BJ (cell line): ENCODE measurements around the gene MEF2D. TPM values are rescaled to one million over a fixed set of nuclear protein-coding genes. Genes with fewer than 3 reads are reported as not detected.

Experiments
- CTCF ChIA-PET: fragments of 350-600 bp; formaldehyde crosslinking; extraction: SDS; loops from one replicate; lab custom pipeline; 2021; ENCODE audit warnings: antibody characterized with exemption, inconsistent platforms; lab: Yijun Ruan, JAX
- POLR2A ChIA-PET: fragments of 300-600 bp; sonication (Branson Sonifier 250); formaldehyde crosslinking; extraction: SDS; loops from one replicate; lab custom pipeline; 2021; ENCODE audit warnings: antibody characterized with exemption; lab: Charles Lee
- DNase-seq: peaks from one replicate; pipeline ENCODE4 v3.0.0-alpha.2; 2011; ENCODE audit warnings: low read depth
- H3K27me3 ChIP-seq: 2 replicates; pipeline ENCODE4 v1.6.0; 2011; ENCODE audit warnings: low read length; ENCODE audit not compliant: control insufficient read depth, insufficient read depth
- H3K36me3 ChIP-seq: 2 replicates; pipeline ENCODE4 v1.5.1; 2011; ENCODE audit warnings: low read length; ENCODE audit not compliant: control insufficient read depth, insufficient read depth
- H3K4me3 ChIP-seq: 2 replicates; pipeline ENCODE4 v1.5.1; 2011; ENCODE audit warnings: low read depth, mild to moderate bottlenecking, control low read depth, low read length
- CTCF ChIP-seq: IDR thresholded peaks from 2 replicates; pipeline ENCODE4 v1.5.1; 2011; ENCODE audit warnings: low read depth, mild to moderate bottlenecking, control low read depth, inconsistent platforms, low read length, moderate library complexity; ENCODE audit not compliant: insufficient read depth
- polyA minus RNA-seq: library from RNA; depleted of rRNA, polyadenylated mRNA; stranded (reverse); fragments of >200 nt; gene quantifications from 2 replicates; pipeline ENCODE4 v1.2.3, GENCODE V29; 2011; rRNA and poly(A)+ RNA removed
- polyA plus RNA-seq: library from polyadenylated mRNA; depleted of rRNA; stranded (reverse); fragments of >200 nt; gene quantifications from 2 replicates; pipeline ENCODE4 v1.2.3, GENCODE V29; 2011; rRNA removed

MEF2D gene
- 11.7 and 15.1 TPM in 2 replicates for polyA plus RNA-seq
- 16.7 and 23.6 TPM in 2 replicates for polyA minus RNA-seq

GRCh38 chr1:156500543-156500792 lies at the start of gene MEF2D:
Gene MEF2D, minus strand, starts transcription at chr1:156500775. Its CDS starts 17,483 bp downstream, at chr1:156483292.
- no peak for DNase-seq
- CTCF ChIA-PET = interaction anchor here (0.8 to 5.8 kb wide), 9 partner anchors 10 to 115 kb away, joined by 3 to 29 read pairs (median 4); partner anchors contain the start of gene GPATCH4

GRCh38 chr1:156550346-156550745 lies 49.8 kb upstream of the MEF2D start:
- no peak for DNase-seq
- CTCF ChIA-PET = no interaction called here
- TF ChIP-seq CTCF = no peak
- H3K4me3 ChIP-seq = no peak overlapping the region
- H3K27me3 ChIP-seq = no peaks in the 10 kb centered on the region
- POLR2A ChIA-PET = no interaction called here
- H3K36me3 ChIP-seq = peaks cover 1% of the 10 kb centered on the region

More at GRCh38 chr1:156500543-156500792, at the start of gene MEF2D:
- POLR2A ChIA-PET = interaction anchor here (0.6 to 1.2 kb wide), 3 partner anchors 10 to 92 kb away, joined by 8 to 10 read pairs (median 10); no protein-coding TSS in a partner anchor
- no peaks in the 10 kb centered on the region for H3K36me3 ChIP-seq
- no peak for TF ChIP-seq CTCF
- H3K4me3 ChIP-seq = peak within 1 kb of the TSS; percentile 99
- H3K27me3 ChIP-seq = no peaks in the 10 kb centered on the region

- H3K27me3 ChIP-seq = no peaks in the 10 kb centered on the region
- CTCF ChIA-PET = interaction anchor here (1.5 kb wide), 1 partner anchor 164 kb away, joined by 3 read pairs; no protein-coding TSS in a partner anchor
- DNase-seq = no peak
- POLR2A ChIA-PET = no interaction called here
- H3K4me3 ChIP-seq = no peak overlapping the region
- TF ChIP-seq CTCF = no peak
- peaks cover 1% of the 10 kb centered on the region for H3K36me3 ChIP-seq
These were observed 49.3 kb upstream of the MEF2D start for GRCh38 chr1:156549831-156550230.

GRCh38 chr1:156549390-156549789 lies 48.8 kb upstream of the MEF2D start:
- POLR2A ChIA-PET = no interaction called here
- Histone ChIP-seq H3K36me3 (peaks cover 1% of the 10 kb centered on the region), H3K4me3 (no peak overlapping the region), H3K27me3 (no peaks in the 10 kb centered on the region)
- CTCF ChIA-PET = interaction anchor here (1.5 kb wide), 1 partner anchor 164 kb away, joined by 3 read pairs; no protein-coding TSS in a partner anchor
- no peak for DNase-seq
- TF ChIP-seq CTCF = no peak

- Histone ChIP-seq H3K27me3 (no peaks in the 10 kb centered on the region), H3K4me3 (no peak overlapping the region), H3K36me3 (peaks cover 4% of the 10 kb centered on the region)
- no peak for TF ChIP-seq CTCF
- ChIA-PET POLR2A (no interaction called here), CTCF (no interaction called here)
- no peak for DNase-seq
These were observed 47.4 kb upstream of the MEF2D start for GRCh38 chr1:156547982-156548381.
